ENCODE results near the gene PCNX3.

GRCh38 chr11:65634440-65634839, 18.9 kb downstream of the PCNX3 start:
- TF ChIP-seq POLR2A (IDR thresholded peaks at IDR 0.05) = no peak
- TF ChIP-seq, protein P1, sequence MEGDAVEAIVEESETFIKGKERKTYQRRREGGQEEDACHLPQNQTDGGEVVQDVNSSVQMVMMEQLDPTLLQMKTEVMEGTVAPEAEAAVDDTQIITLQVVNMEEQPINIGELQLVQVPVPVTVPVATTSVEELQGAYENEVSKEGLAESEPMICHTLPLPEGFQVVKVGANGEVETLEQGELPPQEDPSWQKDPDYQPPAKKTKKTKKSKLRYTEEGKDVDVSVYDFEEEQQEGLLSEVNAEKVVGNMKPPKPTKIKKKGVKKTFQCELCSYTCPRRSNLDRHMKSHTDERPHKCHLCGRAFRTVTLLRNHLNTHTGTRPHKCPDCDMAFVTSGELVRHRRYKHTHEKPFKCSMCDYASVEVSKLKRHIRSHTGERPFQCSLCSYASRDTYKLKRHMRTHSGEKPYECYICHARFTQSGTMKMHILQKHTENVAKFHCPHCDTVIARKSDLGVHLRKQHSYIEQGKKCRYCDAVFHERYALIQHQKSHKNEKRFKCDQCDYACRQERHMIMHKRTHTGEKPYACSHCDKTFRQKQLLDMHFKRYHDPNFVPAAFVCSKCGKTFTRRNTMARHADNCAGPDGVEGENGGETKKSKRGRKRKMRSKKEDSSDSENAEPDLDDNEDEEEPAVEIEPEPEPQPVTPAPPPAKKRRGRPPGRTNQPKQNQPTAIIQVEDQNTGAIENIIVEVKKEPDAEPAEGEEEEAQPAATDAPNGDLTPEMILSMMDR (IDR thresholded peaks at IDR 0.05) = no peak
